RWPE1 (cell line): Measurements from ENCODE around the gene FAM184B.

Source experiments
- CTCF ChIA-PET: fragments of 350-600 bp; sonication (Branson Sonifier 250); formaldehyde crosslinking; extraction: SDS; loops from one replicate; lab custom pipeline; 2021; lab: Yijun Ruan, JAX
- POLR2A ChIA-PET: fragments of 400-600 bp; formaldehyde crosslinking; extraction: SDS; loops from one replicate; lab custom pipeline; 2020; ENCODE audit warnings: antibody characterized with exemption; ENCODE audit not compliant: low non-redundant PET; lab: Yijun Ruan, JAX
- DNase-seq: peaks from one replicate; pipeline ENCODE4 v3.0.0; 2012; ENCODE audit warnings: low spot score
- H3K27ac ChIP-seq: fragments of 450-650 bp; 2 replicates; pipeline ENCODE4 v1.5.1; 2017
- CTCF ChIP-seq: fragments of 450-650 bp; conservative IDR thresholded peaks from 2 replicates; pipeline ENCODE4 v1.5.1; 2017; ENCODE audit warnings: low read depth, mild to moderate bottlenecking

The FAM184B gene

GRCh38 chr4:17580969-17581368, 200.5 kb downstream of the FAM184B start:
- ChIA-PET CTCF (no interaction called here), POLR2A (no interaction called here)
- H3K27ac ChIP-seq: no peak overlapping the region

More at GRCh38 chr4:17580969-17581368, 200.5 kb downstream of the FAM184B start:
- no peak for DNase-seq
- TF ChIP-seq CTCF: no peak
